Urinary bladder (tissue), 4 donors: ENCODE data around the gene LRRC18. TPM values are rescaled to one million over a fixed set of nuclear protein-coding genes. Genes with fewer than 3 reads are reported as not detected.

Source experiments
- DNase-seq: peaks from one replicate; pipeline ENCODE4 v3.0.0-alpha.2; 2015; ENCODE audit errors: extremely low spot score
- H3K27ac ChIP-seq: one replicate; pipeline ENCODE4 v1.5.1; 2013; ENCODE audit warnings: low read depth, mild to moderate bottlenecking, moderate library complexity
- H3K36me3 ChIP-seq: one replicate; pipeline ENCODE4 v1.6.1; 2013; ENCODE audit warnings: mild to moderate bottlenecking, moderate library complexity; ENCODE audit not compliant: insufficient read depth
- H3K4me1 ChIP-seq: one replicate; pipeline ENCODE4 v1.6.1; 2013; ENCODE audit warnings: mild to moderate bottlenecking, moderate library complexity; ENCODE audit not compliant: insufficient read depth
- H3K4me3 ChIP-seq: one replicate; pipeline ENCODE4 v1.5.1; 2013; ENCODE audit warnings: low read depth, low read length
- WGBS: extraction: QIAGEN DNeasy Blood & Tissue Kit; methylation state at CpG from one replicate; pipeline ENCODE4 v1.1.7; 2013; 5-methylcytosine and 5-hydroxymethylcytosine counted together
- polyA plus RNA-seq: library from polyadenylated mRNA; stranded (reverse); fragments of 200-250 nt; gene quantifications from one replicate; pipeline ENCODE4 v1.2.3, GENCODE V29; 2013
- total RNA-seq: library from RNA; depleted of rRNA; stranded (reverse); fragments of >200 nt; gene quantifications from one replicate; pipeline ENCODE4 v1.2.3, GENCODE V29; 2014
- donor health status: healthy with polysubstance abuse.
- donor health status: healthy.

LRRC18 gene
- total and polyA plus RNA-seq, 2 donors = 0.32 to 0.47 TPM

GRCh38 chr10:48940372-48940771, 732 bp upstream of the LRRC18 start:
- H3K4me3 ChIP-seq = no peak overlapping the region
- 92% methylated on average over 5 of the region's 5 CpGs for WGBS
- no peaks in the 10 kb centered on the region for H3K36me3 ChIP-seq
- no peak for DNase-seq
- H3K27ac ChIP-seq = no peak overlapping the region
- H3K4me1 ChIP-seq = no peaks in the 10 kb centered on the region

- H3K36me3 ChIP-seq = no peaks in the 10 kb centered on the region
- WGBS = 77% methylated on average over 6 of the region's 6 CpGs
- H3K4me3 ChIP-seq = no peak overlapping the region
- no peak overlapping the region for H3K27ac ChIP-seq
- H3K4me1 ChIP-seq = no peaks in the 10 kb centered on the region
- no peak for DNase-seq
Measured at GRCh38 chr10:48938990-48939536, 577 bp downstream of the LRRC18 start.

- Histone ChIP-seq H3K36me3 (no peaks in the 10 kb centered on the region), H3K4me1 (no peaks in the 10 kb centered on the region), H3K4me3 (no peak overlapping the region), H3K27ac (no peak overlapping the region)
- no peak for DNase-seq
- 89% methylated on average over 2 of the region's 2 CpGs for WGBS
Measured at GRCh38 chr10:48938281-48938680, 1.4 kb downstream of the LRRC18 start.

DNA sequence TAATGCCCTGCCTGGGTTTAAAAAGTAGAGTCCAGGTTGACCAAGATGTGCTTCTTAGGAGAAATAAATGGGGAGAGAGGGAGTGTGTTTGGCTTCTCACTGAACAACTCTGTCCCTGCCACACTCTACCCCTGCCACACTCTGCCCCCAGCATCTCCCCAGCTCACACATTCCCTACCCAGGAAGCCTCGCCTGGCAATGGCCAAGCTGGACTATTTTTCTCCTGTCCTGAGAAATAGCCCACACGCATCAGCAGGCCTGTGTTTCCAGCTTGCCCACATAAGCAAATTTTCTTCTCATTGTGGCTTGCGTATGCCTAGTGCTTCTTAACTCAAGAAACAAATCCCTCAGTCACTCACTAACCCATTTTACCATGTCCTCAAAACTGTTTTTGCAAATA, 1.8 kb downstream of the LRRC18 start:
- H3K27ac ChIP-seq = no peak overlapping the region
- WGBS = 97% methylated on average over 3 of the region's 3 CpGs
- H3K36me3 ChIP-seq = no peaks in the 10 kb centered on the region
- H3K4me3 ChIP-seq = no peak overlapping the region
- DNase-seq = no peak
- H3K4me1 ChIP-seq = no peaks in the 10 kb centered on the region

- no peaks in the 10 kb centered on the region for H3K4me1 ChIP-seq
- DNase-seq = no peak
- no peak overlapping the region for H3K4me3 ChIP-seq
- H3K36me3 ChIP-seq = no peaks in the 10 kb centered on the region
- no peak overlapping the region for H3K27ac ChIP-seq
Measured at GRCh38 chr10:48935577-48935976, 4.1 kb downstream of the LRRC18 start.

DNA sequence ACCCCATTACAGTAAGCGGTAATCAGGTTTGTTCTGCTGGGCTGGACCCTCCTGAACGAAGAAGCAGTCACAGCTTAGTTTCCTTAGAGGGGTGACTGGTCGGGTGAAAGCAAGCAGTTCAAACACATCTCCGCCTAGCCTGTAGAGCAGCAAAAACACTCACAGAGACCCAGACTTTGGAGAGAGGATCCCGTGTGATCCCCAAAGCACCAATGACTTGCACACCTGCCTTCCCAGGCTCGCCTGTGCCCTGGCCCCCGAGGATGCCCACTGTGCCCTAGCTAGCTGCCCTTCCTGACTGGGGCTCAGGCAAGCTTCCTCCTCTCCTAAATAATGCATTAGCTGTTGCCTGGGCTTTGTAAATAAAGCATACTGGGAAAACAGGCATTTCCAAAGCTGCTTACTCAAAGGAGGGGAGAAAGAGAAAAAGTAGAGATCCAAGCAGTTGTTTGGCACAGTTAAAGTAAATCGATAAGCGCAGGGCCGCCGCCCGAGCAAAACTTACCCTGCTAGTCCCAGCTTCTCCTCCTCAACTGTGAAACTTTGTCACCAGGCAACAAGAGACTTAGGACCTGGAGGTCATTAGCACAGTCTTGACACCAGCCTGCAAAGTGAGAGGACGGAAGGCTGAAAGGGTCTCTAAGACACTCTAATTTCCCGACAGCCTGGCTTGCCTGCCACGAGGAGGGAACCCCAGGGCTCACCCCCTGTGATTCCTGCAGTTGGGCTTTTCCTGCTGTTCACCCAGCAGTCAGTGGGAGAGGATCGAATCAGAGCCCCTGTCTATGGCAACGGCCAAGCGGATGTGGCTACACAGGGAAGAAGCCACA, 4.8 kb downstream of the LRRC18 start:
- Histone ChIP-seq H3K4me3 (peak overlapping the region; percentile 14), H3K4me1 (no peaks in the 10 kb centered on the region), H3K27ac (no peak overlapping the region), H3K36me3 (no peaks in the 10 kb centered on the region)
- 37% methylated on average over 18 of the region's 18 CpGs for WGBS
- DNase-seq = no peak

- Histone ChIP-seq H3K36me3 (no peaks in the 10 kb centered on the region), H3K4me3 (no peak overlapping the region), H3K4me1 (no peaks in the 10 kb centered on the region), H3K27ac (no peak overlapping the region)
- 86% methylated on average over 7 of the region's 7 CpGs for WGBS
- no peak for DNase-seq
Measured at GRCh38 chr10:48932831-48933664, 6.6 kb downstream of the LRRC18 start.

DNA sequence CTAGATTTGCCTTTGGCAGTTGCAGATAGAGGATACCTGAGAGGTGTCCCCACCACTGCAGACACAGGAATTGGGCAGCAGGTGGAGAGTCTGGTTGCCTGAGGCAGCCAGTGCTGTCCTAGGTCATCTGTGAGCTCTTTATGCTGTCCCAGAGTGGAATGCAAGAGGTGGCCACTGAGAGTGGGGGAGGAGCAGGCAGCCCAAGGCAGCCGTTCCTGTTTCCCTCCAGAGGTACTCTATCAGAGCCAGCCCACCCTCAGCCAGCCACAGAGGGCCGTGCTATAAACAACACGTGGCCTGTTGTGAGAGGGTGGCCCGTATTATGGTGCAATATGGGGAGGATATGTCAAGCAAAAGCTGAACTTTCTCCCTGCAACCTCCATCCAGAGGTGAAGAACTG, 8.5 kb downstream of the LRRC18 start:
- Histone ChIP-seq H3K27ac (no peak overlapping the region), H3K36me3 (no peaks in the 10 kb centered on the region), H3K4me3 (no peak overlapping the region), H3K4me1 (no peaks in the 10 kb centered on the region)
- 37% methylated on average over 4 of the region's 4 CpGs for WGBS
- no peak for DNase-seq

DNA sequence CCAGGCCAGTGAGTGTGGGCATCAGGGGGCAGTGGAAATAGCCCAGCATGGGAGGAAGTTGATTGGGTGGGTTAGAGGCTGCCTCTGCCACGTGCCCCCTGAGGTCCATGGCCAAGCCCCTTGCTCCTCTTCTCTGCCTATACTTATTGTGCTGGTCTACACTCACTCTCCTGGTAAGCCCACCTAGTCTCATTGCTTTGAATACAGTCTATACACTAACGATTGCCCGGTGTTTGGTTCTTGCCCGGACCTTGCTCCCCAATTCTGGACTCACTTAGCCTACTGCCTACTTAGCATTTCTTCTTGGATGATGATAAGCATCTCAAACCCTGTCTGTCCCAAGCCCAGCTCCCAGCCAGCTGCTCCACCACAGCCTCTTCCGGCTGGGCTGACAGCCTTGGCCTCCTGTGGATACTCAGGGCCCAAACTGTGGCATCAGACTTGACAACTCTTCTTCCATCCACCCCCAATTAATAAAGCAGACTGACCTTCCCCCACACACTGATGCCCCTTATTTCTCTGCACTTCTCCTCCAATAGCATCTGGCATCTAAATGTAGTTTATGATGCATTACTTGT, 10.1 kb downstream of the LRRC18 start:
- 74% methylated on average over 5 of the region's 5 CpGs for WGBS
- no peak overlapping the region for H3K27ac ChIP-seq
- no peak overlapping the region for H3K4me3 ChIP-seq
- H3K36me3 ChIP-seq = no peaks in the 10 kb centered on the region
- H3K4me1 ChIP-seq = no peaks in the 10 kb centered on the region
- DNase-seq = no peak

GRCh38 chr10:48926764-48927540, 12.7 kb downstream of the LRRC18 start:
- 74% methylated on average over 13 of the region's 13 CpGs for WGBS
- no peaks in the 10 kb centered on the region for H3K36me3 ChIP-seq
- no peak overlapping the region for H3K27ac ChIP-seq
- no peak overlapping the region for H3K4me3 ChIP-seq
- peaks cover 2% of the 10 kb centered on the region for H3K4me1 ChIP-seq
- DNase-seq = no peak

GRCh38 chr10:48926255-48926654, 13.4 kb downstream of the LRRC18 start:
- H3K4me1 ChIP-seq = peaks cover 2% of the 10 kb centered on the region
- no peak overlapping the region for H3K4me3 ChIP-seq
- no peak overlapping the region for H3K27ac ChIP-seq
- H3K36me3 ChIP-seq = no peaks in the 10 kb centered on the region
- WGBS = 77% methylated on average over 1 of the region's 1 CpG
- DNase-seq = no peak

DNA sequence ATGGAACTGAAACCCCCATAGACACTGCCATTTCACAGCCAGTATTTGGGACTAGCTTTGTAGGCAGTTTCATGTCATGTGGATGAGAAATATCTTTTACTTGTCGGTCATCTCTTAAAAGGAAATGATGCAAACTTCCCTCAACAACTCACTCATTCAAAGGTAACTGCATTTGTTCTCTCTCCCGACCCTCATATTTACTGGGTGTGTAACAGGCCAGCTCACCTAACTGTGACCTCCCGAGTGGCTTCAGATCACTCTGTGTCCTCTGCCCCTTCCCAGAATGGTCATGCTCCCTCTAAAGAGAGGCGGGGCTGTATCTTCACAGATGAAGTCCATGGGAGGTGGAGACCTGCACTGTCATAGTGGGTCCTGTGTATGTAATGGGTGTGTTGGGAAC, 14.7 kb downstream of the LRRC18 start:
- Histone ChIP-seq H3K4me1 (peaks cover 2% of the 10 kb centered on the region), H3K27ac (no peak overlapping the region), H3K36me3 (no peaks in the 10 kb centered on the region), H3K4me3 (no peak overlapping the region)
- 78% methylated on average over 4 of the region's 4 CpGs for WGBS
- DNase-seq = no peak

DNA sequence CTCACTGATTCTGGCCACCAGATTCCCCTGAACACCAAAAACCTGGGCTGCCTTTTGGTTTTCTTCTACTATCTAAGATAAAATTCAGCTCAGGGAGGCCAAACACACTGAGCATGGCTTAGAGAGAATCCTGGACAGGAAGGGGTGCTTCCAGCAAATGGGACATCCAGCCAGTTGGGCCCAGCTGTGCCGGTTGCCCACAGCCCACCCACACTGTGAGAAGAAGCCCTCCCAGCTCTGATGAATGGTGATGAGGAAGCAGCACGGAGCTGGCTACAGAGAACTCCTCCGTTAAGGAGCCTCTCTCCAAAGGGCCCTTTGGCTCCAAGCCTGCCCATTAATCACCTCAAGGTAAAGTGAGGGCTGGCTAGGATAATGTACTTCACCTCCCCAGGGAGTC, 15.9 kb downstream of the LRRC18 start:
- Histone ChIP-seq H3K4me3 (no peak overlapping the region), H3K27ac (peak overlapping the region; percentile 29), H3K4me1 (peaks cover 2% of the 10 kb centered on the region), H3K36me3 (no peaks in the 10 kb centered on the region)
- 40% methylated on average over 3 of the region's 3 CpGs for WGBS
- no peak for DNase-seq
